HG03457 (cell line): ENCODE measurements around the gene UFD1.
"Not testable (repeated sequence)": the region's sequence is repeated elsewhere in the genome, so short reads cannot be mapped to it uniquely, and the experiment has no call there.

ENCODE experiments used
- ATAC-seq: cut with Tn5 transposase; IDR thresholded peaks from one replicate; pipeline ENCODE4 v1.9.1; 2021; ENCODE audit warnings: moderate number of reproducible peaks; ENCODE audit not compliant: unreplicated experiment

Gene UFD1

DNA sequence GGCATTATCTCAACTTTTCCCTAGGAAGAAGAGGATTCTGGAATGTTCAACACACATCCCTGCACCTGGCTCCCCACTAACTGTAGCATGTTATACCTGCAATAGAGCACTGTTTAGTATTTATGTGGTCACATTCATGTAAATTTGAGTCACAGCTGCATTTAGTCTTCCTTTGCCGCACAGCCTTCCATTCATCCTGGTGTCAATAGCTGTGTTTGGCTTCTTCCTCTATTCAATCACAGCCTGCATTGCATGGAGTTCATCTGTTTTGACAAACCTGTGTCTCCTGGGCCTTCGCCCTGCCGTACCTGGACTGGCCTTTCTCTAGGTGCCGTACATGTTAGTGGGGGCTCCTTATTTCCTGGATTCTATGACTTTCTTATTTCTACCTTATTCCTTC is 27.4 kb downstream of the UFD1 start:
- ATAC-seq, result no peak

DNA sequence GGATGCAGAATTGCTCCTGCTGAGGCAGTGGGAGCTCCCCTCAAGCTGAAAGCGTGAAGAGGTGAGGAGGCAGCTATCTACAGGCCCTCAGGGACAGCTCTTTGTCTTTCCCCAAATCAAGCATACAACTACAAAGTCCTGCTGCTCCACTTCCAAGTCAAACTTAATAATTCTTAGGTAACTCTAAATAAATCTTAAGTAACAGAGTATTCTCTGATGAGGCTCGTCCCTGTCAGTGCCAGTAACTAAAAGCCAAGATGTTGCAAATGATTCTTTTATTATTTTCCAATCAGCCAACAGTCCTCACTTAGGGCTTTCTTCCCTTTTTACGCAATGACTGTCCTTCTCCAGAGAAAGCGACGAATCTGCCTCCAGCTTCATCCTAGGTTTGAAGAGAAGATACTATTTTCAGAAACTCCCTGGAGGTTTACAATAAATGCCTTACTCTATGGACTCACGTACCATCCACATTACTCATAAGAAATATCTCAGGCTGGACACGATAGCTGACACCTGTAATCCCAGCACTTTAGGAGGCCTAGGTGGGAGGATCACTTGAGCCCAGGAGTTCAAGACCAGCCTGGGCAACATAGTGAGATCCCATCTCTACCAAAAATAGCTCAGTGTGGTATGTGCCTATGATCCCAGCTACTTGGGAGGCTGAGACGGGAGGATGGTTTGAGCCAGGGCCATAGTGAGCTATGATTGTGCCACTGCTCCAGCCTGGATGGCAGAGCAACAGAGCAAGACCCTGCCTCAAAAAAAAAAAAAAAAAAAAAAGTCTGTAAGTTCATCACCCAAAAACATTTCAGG is 28.4 kb downstream of the UFD1 start:
- ATAC-seq, result no peak

DNA sequence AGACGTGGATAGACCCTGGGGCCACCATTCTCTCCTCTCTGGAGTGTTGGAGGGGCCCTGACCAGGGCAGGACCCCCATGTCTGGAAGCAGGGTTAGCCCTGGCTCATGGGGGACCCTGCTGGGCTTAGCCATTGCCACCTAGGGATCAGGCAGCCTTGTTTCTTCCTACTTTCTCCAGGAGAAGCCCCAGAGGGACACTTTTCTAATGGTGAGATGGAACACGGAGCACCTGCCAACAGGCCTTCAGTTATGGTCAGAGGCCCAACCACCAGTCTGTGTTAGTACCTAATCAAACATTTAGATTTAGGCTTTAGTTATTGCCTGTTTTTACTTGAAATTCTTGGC is 29.6 kb downstream of the UFD1 start:
- no peak for ATAC-seq

DNA sequence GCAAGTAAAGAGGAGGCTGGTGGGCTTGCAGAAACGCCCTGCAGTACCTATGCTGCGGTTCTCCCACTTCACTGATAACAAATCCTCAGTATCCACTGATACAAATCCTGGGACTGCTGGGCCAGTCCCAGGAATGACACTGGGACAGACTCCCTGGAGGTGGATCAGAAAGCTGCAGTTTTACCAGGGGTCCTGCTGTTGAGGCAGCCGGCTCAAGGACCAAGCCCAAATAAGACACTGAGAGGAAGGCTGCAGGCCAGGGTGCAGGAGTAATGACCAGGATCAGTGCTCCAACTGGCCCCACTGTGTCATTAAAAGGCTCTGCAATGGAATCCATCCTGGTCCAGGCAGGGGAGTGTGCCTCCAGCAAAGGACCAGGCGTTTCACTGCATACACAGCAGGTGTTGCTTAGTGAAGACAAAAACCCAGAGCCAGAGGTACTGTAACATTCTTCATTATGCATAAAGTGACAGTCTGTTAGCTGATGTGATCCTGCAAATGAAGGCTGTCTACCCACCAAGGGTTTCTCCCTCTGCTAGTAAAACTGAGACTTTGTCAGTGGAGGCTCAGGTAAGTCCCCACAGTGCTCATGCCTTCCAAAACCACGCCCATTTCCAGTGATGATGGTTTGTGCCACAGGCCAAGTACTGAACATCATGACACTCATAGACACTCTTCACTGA is 30.1 kb downstream of the UFD1 start:
- no peak for ATAC-seq

DNA sequence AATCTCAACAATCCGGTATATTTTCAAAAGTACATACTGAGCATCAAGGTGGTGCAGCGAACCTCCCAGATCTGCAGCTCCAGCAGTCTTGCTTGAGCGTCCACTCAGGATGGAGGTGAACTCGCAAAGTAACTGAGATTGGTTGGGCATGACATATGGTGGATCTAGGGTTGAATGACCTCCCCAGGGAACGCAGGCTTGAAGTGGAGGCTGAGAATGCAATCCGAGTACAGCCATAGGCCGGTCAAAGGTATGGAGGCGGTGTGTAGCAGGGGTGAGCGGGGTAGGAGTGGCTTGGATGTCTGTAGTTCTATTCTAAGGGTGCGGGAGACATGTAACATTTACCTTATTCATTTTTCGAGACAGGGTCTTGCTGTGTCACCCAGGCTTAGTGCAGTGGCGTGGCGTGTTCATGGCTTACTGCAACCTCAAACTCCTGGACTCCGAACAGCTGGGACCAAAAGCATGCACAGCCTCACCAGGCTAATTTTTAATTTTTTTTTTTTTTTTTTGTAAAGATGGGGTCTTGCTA is 30.9 kb downstream of the UFD1 start:
- ATAC-seq, result peak; percentile 25

DNA sequence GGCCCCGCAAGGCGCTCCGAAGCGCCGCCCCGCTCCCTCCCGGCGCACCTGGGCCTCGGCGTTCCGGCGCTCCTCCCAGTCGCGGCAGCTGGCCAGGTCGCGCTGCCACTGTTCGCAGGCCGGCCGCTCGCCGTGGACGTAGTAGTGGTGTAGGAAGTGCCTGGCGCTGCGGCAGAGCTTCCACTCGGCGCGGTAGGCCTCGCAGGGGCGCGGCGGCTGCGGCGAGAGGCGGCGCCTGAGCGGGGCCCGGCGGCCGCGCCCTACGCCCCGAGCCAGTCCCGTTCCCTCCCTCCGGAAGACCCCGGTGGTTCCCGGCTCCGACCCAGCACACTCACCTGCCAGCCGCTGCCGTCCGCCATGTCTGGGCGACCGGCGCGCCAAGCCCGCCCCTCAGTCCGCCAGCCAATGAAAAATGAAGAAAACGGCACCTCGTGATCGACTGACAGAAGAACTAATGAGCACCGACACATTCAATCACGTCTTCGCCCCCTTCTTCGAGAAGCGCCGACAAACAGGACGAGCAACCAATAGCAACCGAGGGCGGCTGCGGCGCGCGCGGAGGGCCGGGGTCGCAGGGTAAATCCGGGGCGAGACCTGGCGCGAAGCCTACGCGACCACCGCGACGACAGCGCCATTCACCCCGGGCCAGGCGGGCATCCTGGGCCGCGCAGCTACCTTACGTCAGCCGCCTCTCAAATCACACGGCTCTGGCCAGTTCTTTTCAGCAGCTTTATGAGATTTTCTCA is 31.5 kb downstream of the UFD1 start, which contains the start of gene C22orf39:
TSS of gene C22orf39 (minus strand) at position 382 of the 746 bp plus-strand sequence. CDS start at position 359, 23 bp downstream.
- ATAC-seq, result peak; percentile 56

DNA sequence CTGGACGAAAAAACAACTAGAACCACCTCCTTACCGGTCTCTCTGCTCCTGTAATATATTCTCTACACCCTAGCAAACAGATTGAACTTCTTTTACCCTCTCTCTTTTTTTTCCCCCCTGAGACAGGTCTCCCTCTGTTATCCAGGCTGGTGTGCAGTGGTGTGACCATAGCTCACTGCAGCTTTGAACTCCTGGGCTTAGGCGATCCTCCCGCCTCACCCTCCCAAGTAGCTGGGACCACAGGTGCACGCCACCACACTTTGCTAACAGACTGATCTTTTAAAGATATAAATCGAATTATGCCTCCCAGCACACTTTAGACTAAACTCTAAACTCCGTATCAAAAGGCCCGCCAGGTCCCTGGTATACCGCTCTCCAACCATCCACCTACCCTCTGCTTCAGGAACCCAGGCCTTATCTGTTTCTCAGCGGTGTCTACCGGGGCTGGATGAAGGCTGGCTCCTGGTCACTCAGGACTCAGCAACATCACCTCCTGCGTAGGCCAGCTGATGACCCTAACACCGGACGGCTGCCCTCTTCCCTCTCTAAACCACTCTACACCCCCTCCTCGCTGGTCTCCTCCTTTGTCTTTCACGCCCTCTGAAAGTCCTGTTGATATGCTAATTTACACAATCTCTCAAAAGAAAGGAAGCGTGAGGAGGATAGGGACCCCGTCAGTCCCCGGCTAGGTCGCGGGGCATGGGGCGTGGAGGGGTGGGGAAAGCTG is 32.2 kb downstream of the UFD1 start:
- ATAC-seq, result no peak

DNA sequence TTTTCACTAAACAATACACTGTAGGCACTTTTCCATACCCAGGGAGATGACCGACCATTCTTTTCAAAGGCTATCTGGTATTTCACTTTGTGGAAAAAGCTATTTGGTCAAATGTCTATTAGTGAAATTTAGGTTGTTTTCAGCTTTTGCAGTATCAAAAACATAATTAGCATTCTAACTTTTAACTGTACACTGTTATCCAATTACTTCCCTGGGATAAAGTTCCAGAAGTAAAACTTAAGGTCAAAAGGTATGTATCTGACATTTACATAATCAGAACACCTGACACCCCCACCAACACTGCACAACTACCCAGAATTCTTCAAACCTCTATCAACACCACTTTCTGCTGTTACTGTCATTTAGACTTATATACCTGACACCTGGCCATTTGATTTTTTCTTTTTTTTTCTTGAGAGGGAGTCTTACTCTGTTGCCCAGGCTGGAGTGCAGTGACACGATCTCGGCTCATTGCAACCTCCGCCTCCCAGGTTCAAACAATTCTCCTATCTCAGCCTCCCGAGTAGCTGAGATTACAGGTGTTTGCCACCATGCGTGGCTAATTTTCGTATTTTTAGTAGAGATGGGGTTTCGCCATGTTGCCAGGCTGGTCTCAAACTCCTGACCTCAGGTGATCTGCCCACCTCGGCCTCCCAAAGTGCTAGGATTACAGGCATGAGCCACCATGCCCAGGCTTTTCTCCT is 33.6 kb downstream of the UFD1 start:
- not testable (repeated sequence) for ATAC-seq

DNA sequence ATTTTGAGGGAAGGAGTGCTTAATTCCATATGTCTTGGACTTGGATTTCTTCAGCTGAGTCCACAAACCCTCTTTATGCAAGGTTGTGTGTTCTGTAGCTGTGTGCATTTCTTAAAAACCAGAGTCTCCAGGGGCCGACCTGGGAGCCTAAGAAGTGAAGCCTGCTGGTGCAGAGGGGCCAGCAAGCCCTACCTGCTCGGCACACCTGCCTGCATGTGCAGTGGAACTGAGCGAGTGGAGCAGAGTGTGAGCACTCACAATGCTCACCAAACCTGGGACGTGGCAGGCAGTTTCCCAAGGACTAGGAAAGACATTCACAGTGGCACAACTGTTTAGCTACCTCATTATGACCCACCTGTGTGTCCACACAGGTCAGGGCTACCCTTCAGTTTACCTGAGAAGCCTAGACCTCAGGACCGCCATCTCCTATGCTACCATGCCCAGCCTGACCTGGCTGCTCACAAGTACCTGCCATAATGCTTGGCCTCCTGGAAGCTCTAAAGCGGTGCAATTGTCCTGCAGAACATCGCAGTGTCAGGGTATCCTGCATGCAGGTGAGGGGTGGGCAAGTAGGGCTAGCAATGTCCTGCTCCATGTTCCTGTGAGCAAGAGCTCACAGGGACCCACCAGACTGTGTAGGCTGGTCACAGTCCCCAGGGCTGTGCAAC is 35.3 kb downstream of the UFD1 start:
- ATAC-seq, result no peak

DNA sequence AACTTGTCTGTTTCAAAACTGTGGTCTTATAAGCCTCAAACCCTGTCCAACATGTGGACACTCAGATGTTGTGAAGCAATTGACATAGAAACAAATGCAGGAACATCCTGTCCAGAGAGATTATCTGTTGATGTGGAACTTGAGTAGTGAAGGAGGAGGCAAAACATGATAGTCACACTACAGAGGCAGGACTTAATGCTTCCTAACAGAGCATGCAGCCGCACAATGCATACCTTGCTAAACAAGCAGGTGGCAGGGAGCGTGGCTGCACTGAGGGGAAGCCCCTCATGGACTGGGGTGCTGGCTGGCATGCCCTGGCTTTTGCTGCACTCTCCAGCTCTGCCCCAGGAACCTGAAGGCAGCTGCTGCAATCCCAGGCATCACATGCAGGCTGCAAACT is 36.8 kb downstream of the UFD1 start:
- no peak for ATAC-seq

DNA sequence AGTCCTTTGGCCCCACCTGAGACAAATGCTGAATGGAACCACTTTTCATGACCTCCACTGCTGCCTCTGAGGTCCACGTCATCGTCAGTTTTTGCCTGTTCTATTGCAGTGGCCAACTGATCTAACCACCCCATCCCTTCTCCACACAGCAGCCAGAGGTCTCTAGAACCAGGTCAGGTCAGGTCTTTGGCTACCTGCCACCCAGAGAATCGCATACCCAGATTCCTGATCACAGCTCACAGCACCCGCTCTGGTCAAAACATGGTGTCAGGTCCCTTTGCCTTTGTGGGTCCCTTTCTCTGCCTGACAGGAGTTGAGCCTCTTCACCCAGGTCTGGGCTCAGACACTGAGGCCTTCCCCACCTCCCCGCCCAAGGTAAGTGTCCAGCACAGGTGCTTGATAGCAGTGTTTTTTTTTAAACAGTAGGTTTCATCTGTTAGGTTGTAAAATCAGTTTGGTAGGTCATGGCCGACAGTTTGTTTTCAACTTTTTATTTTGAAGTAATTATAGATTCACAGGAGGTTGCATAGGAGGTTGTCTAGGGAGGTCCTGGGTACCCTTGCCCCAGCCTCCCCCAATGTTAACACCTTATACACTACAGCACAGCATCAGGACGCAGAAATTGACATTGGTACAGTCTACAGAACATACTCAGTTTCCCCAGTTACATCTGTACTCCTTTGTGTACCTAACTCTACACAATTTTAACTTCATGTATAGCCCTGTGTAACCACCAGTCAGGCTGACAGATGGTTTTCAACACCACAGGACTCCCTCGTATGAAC is 38.4 kb downstream of the UFD1 start:
- ATAC-seq, result no peak

DNA sequence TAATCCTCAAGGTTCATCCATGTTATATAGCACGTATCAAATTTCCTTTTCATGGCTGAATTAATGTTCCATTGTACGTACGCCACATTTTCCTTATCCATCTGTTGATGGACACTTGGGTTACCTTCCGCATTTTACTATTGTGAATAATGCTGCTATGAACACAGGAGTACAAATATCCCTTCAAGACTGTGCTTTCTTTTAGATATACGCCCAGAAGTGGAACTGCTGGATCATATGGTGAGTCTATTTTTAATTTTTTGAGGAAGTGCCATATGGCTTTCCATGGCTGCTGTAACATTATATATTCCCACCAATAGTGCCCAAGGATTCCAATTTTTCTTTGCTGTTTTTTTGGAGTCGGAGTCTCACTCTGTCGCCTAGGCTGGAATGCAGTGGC is 40.7 kb downstream of the UFD1 start:
- no peak for ATAC-seq

DNA sequence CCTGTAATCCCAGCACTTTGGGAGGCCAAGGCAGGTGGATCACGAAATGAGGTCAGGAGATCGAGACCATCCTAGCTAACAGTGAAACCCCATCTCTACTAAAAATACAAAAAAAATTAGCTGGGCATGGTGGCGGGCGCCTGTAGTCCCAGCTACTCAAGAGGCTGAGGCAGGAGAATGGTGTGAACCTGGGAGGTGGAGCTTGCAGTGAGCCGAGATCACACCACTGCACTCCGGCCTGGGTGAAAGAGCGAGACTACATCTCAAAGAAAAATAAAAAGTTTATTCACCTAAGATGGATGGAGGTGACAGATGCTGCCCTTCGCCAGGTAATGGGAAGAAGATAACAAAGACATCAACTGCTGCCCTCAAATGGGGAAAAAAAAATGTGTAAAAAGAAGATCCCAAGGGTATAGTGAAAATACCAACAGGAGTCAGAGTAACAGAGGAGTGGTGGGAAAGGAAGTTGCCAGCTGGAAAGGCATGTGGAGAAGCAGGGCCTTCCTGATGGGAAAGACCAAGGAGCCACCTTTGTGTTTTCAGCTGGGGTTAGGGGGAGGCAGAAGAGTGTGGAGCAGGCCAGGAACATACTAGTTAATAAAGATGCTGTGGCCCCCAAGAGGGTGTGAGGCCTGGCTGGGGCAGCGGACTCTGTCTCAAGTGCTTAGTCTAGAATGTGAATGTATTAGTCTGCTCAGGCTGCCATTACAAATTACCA is 42.4 kb downstream of the UFD1 start:
- ATAC-seq, result not testable (repeated sequence)

DNA sequence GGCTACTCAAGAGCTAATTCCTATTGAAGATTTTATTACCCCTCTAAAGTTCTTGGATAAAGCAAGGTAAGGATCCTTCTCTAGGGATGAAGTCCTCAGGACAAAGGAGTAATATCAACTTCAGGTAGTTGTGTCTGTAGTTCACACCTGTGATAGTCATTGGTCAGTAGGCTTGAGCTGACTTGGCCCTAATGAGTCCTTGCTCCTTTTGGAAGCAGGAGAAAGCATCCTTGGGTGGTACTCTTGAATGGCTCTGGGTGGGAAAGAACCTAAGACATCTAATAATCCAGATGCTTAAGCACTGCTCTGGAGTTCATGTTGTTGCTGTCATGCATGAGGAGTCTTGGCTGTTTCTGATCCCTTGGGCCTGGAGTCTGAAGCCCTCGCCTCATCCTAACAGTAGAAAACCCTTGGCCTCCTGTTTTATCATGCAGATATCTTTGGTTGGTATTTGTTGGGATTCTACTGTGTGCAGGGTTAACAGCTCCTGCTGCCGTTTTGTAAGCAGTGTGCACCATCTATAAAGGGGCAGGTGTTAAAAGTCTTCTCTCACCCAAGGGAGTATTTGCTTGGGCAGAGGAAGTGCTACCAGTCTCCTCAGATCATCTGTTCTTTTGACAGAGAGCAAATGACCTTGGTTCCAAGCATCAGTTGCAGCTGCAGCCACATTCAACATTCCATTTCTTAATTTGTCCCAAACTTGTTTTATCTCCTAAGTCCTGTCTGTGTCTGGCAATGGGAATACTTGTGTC is 44.0 kb downstream of the UFD1 start:
- no peak for ATAC-seq

DNA sequence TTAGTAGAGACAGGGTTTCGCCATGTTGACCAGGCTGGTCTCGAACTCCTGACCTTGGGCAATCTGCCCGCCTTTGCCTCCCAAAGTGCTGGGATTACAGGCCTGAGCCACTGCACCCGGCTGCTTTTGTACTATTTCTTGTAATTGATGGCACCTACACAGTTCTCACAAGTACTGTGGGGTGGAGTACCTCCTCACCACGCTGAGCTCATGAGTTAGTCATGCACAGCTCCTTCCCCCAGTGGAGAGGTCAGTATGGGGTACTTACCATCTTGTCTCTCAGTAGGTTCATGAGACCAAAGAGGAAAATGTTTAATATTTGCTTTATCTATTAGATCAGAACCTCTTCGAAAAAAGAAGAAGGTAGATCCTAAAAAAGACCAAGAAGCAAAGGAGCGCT is 44.6 kb downstream of the UFD1 start:
- no peak for ATAC-seq

DNA sequence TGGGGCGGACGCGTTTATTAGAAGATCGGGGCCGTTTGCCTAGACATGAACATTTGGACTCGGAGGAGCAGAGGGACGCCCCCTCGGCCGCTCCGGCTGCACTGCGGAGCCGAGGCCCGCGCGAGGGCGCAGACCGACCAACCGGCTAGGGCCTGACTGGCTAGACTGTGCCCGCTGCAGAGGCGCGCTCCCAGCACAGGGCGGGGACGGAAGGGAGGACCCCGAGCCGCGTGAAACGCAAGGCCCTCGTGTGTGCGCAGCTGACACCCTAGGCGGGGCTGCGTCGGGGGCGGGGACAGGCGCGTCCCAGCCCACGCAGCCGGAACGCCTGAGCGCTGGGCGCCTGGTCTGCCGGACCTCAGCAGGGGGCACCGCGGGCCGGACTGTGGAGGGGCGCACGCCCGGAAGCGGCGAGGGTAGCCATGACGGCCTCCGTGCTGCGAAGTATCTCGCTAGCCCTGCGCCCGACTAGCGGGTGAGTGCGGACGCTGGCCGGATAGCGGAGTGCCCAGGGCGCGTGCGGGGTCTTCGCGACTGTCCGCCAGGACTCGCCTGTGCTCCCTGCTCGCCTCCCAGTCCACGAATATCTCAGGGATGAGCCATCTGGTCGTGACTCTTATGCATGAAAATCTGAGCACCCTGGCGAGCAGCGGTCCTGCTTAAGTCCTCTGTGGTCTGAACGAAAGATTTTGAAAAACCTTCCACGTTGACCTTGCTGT is 46.7 kb downstream of the UFD1 start, which contains the start of gene MRPL40:
TSS of gene MRPL40 (plus strand) at position 413 of the 719 bp plus-strand sequence. CDS start at position 423, 10 bp downstream.
- ATAC-seq, result peak; percentile 60

DNA sequence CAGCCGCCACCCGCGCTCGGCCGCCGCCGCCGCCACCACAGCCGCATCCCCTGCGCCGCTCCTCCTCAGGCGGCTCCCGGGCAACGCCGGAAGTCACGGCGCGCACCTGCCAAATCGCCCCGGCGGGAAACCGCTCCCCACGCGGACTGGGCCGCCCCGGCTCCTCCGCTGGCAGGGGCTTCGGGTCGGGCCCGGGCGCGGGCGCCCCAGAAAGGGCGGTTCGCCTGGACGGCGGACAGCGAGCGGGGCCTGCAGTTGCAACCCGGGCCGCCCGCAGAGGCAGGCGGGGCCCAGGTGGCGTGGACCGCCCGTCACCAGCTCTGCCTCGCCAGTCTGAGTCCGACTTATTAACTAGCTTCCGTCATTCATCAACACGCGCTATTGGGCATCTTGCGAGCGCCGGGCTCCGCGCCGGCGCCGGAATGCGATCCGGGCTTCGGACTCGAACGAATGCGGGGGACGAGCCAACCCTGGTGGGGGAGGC is 47.3 kb downstream of the UFD1 start, which contains the start of gene HIRA:
TSS of gene HIRA (minus strand) at position 85 of the 484 bp plus-strand sequence. CDS start 257 bp downstream, outside the sequence.
- peak; percentile 38 for ATAC-seq
